K562 (cell line): ENCODE results near the gene USP49. TPM values are rescaled to one million over a fixed set of nuclear protein-coding genes. Genes with fewer than 3 reads are reported as not detected.

Experiments used
- CC2D1A ChIP-seq: fragments of 450-650 bp; IDR thresholded peaks from 2 replicates; pipeline ENCODE4 v1.6.1; 2017; ENCODE audit warnings: mild to moderate bottlenecking
- CCAR2 ChIP-seq: fragments of 200-400 bp; formaldehyde crosslinking; IDR thresholded peaks from 2 replicates; pipeline ENCODE4 v1.6.1; 2017; ENCODE audit warnings: mild to moderate bottlenecking, low read depth, low read length
- CXXC5 ChIP-seq: fragments of 250-450 bp; sonication (Bioruptor Pico); IDR thresholded peaks from 2 replicates; pipeline ENCODE4 v1.8.0; 2022; ENCODE audit warnings: inconsistent platforms, mild to moderate bottlenecking, moderate library complexity
- ETV1 ChIP-seq: fragments of 450-650 bp; conservative IDR thresholded peaks from 2 replicates; pipeline ENCODE4 v1.6.1; 2016; ENCODE audit warnings: missing genetic modification characterization, control low read depth, low read depth, missing compliant biosample characterization
- FOSL1 ChIP-seq: fragments of 200-800 bp; sonication (Bioruptor generic); conservative IDR thresholded peaks from 2 replicates; pipeline ENCODE4 v1.6.1; 2016; ENCODE audit warnings: missing genetic modification characterization, missing compliant biosample characterization
- FOXA3 ChIP-seq, 2 experiments: fragments of 450-650 bp in 1 of 2; sonication (generic) in 1 of 2; formaldehyde crosslinking; IDR thresholded peaks in 1 of 2; conservative IDR thresholded peaks in 1 of 2; 2 replicates each; pipeline versions ENCODE4 v1.4.0 to v1.8.0; 2020 to 2022; ENCODE audit warnings: mild to moderate bottlenecking in 2 of 2, missing genetic modification reagents in 1 of 2
- MBD1 ChIP-seq: fragments of 250-450 bp; sonication (Bioruptor Pico); IDR thresholded peaks from 2 replicates; pipeline ENCODE4 v1.8.0; 2022; ENCODE audit warnings: inconsistent platforms
- MYNN ChIP-seq, 2 experiments: sonication (generic); formaldehyde crosslinking in 1 of 2; IDR thresholded peaks; 2 replicates each; pipeline versions ENCODE4 v1.5.0 to v1.6.1; 2016 to 2020; ENCODE audit warnings: antibody characterized with exemption in 1 of 2, missing genetic modification reagents in 1 of 2
- NKRF ChIP-seq: fragments of 450-650 bp; IDR thresholded peaks from 2 replicates; pipeline ENCODE4 v1.6.1; 2016; ENCODE audit warnings: borderline replicate concordance
- PCBP2 ChIP-seq: fragments of 200-400 bp; formaldehyde crosslinking; IDR thresholded peaks from 2 replicates; pipeline ENCODE4 v1.6.1; 2018; ENCODE audit warnings: low read length, low read depth, mild to moderate bottlenecking, moderate library complexity; ENCODE audit not compliant: poor library complexity, severe bottlenecking
- PTRF ChIP-seq: fragments of 450-650 bp; IDR thresholded peaks from 2 replicates; pipeline ENCODE4 v1.6.1; 2016; ENCODE audit warnings: mild to moderate bottlenecking, missing genetic modification characterization, missing compliant biosample characterization
- RB1 ChIP-seq: fragments of 450-650 bp; IDR thresholded peaks from 2 replicates; pipeline ENCODE4 v1.6.1; 2017; ENCODE audit warnings: low read depth, mild to moderate bottlenecking
- TAF15 ChIP-seq: fragments of 200-400 bp; formaldehyde crosslinking; IDR thresholded peaks from 2 replicates; pipeline ENCODE4 v1.6.1; 2017; ENCODE audit warnings: mild to moderate bottlenecking, low read depth, low read length, moderate library complexity
- ZKSCAN1 ChIP-seq: fragments of 150-350 bp; IDR thresholded peaks from 2 replicates; pipeline ENCODE4 v1.6.1; 2016; ENCODE audit warnings: low read depth, low read length
- ZMIZ1 ChIP-seq, 2 experiments: fragments of 150-350 bp in 1 of 2; IDR thresholded peaks; 2 replicates each; pipeline ENCODE4 v1.6.1; 2012 to 2016; ENCODE audit warnings: low read depth in 2 of 2, low read length in 2 of 2, mild to moderate bottlenecking in 1 of 2, moderate library complexity in 1 of 2
- ZNF347 ChIP-seq: fragments of 450-650 bp; formaldehyde crosslinking; IDR thresholded peaks from 2 replicates; pipeline ENCODE4 v1.4.0; 2020; ENCODE audit warnings: low read depth, mild to moderate bottlenecking, moderate library complexity
- ZNF384 ChIP-seq: IDR thresholded peaks from 2 replicates; pipeline ENCODE4 v1.6.1; 2012; ENCODE audit warnings: low read depth, low read length, improper control_type of control experiment
- ZNF551 ChIP-seq: fragments of 250-450 bp; sonication (Bioruptor Pico); IDR thresholded peaks from 2 replicates; pipeline ENCODE4 v1.5.0; 2021; ENCODE audit warnings: mild to moderate bottlenecking, moderate library complexity
- polyA plus RNA-seq, 8 experiments: library from polyadenylated mRNA; depleted of rRNA in 4 of 8; stranded (reverse) in 5 of 8; unstranded in 3 of 8; fragments of >200 nt; fragmentation: Nextera tagmentation in 2 of 8; fragmentation: Illumina TruSeq in 1 of 8; extraction: Ambion mirVana in 2 of 8; extraction: Trizol in 1 of 8; gene quantifications; 2 replicates each; pipeline versions ENCODE4 v1.2.1 to v1.2.3, GENCODE V29; 2011 to 2014; ENCODE audit warnings: inconsistent platforms in 1 of 8, missing spikeins in 1 of 8
- total RNA-seq, 7 experiments: library from RNA; depleted of rRNA in 6 of 7; stranded (reverse); fragments of >200 nt in 6 of 7; fragmentation: Illumina TruSeq in 2 of 7; extraction: Trizol in 2 of 7; gene quantifications; 2 replicates each; pipeline versions ENCODE4 v1.2.1 to v1.2.3, GENCODE V29; 2011 to 2021; ENCODE audit warnings: low replicate concordance in 1 of 7

Gene USP49
- total and polyA plus RNA-seq, 9 of the 15 experiments (the other 6 are each of a cell fraction or from before 2014, with no cell fraction given): 1.0 to 9.9 (median 6.5) TPM

GRCh38 chr6:41824571-41825569 lies 70.3 kb downstream of the USP49 start (continued):
- no peak for TF ChIP-seq ZMIZ1 (IDR thresholded peaks at IDR 0.05; ENCODE audit: low read depth in 2 of 2, low read length in 2 of 2)
- TF ChIP-seq ETV1 (tag): no peak
- no peak for TF ChIP-seq PTRF (tag)
- no peak for TF ChIP-seq MBD1
- no peak for TF ChIP-seq ZKSCAN1
- TF ChIP-seq ZNF384: peak; percentile 59
- TF ChIP-seq TAF15: no peak
- TF ChIP-seq FOXA3 (CRISPR knock-in tag; conservative IDR thresholded peaks at IDR 0.05 in 1 of 2, IDR thresholded peaks at IDR 0.05 in 1 of 2): peak in 1 of 2 experiments; percentile 74; a peak in 3 of 4 replicates
- TF ChIP-seq PCBP2: no peak
- no peak for TF ChIP-seq CXXC5 (CRISPR knock-in tag)
- TF ChIP-seq ZNF347: no peak
- peak; percentile 67 for TF ChIP-seq FOSL1 (tag)
- no peak for TF ChIP-seq RB1
- TF ChIP-seq ZNF551 (CRISPR knock-in tag): no peak
- no peak for TF ChIP-seq CC2D1A
- TF ChIP-seq NKRF: no peak
- TF ChIP-seq MYNN (IDR thresholded peaks at IDR 0.05): no peak
- 0 out of 2 replicates have a peak, but pooled peaks have one; percentile 11 for TF ChIP-seq MYNN (CRISPR knock-in tag; IDR thresholded peaks at IDR 0.05)
- TF ChIP-seq CCAR2: no peak
